Activated CD8-positive, alpha-beta memory T cell treated with anti-CD3 and anti-CD28 coated beads for 24 hours (primary cell): ENCODE results near the gene IL12RB1.
"Not testable (repeated sequence)": the region's sequence is repeated elsewhere in the genome, so short reads cannot be mapped to it uniquely, and the experiment has no call there.

Experiments used
- DNase-seq: peaks from one replicate; pipeline ENCODE4 v3.0.0-alpha.2; 2020

Gene IL12RB1

DNA sequence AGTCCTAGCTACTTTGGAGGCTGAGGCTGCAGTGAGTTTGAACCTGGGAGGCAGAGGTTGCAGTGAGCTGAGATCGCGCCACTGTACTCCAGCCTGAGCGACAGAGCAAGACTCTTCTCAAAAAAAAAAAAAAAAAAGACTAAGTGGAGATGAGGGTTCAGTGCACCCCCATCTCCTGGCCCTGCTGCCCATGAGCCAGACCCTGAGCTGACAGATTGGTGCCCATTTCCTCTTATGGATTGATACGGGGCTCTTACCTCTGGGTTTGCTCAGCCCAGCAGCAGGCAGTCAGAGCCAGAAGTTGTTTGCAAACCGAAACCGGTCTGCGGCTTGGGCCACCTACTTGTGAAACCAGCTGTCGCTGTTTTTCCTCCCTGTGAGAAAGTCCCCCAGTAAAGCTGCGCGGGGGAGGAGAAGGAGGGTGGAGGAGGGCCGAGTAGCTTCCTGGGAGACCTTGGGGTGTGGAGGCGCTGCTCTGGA is 41.9 kb downstream of the IL12RB1 start:
- peak; percentile 91 for DNase-seq

DNA sequence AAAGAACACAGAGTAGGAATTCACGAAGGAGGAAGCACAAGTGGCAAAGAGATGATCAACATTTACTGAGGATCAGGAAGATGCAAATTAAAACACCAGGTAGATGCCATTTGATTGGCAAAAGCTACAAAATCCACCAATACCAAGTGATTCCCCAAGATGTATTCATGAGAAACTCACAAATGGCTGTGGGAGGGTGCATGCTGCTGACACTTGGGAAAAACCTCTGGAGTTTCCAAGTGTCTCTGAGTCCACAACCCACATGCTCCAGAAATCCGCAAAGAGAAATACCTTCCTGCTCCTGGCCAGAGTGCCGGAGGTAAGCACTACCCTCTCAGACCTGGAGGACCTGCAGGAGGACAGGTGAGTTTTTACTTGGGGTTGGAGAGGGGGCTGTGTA is 43.1 kb downstream of the IL12RB1 start:
- DNase-seq: no peak

DNA sequence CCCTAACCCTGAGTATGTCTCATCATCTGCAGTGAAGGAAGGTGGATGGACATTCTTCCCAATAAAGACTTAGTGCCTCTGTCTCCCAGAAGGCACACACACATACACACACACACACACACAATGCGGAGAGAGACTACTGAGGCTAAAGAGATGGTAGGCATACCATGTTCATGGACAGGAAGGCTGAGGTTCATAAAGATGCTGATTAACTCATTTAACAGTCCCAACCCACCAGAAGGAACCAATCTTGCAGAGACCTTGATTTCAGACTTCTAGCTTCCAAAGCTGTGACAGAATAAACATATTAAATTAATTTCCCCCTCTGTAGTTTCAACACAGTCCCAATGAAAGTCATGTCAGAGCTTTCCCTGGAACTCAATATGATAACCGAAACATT is 45.7 kb downstream of the IL12RB1 start:
- DNase-seq: no peak

DNA sequence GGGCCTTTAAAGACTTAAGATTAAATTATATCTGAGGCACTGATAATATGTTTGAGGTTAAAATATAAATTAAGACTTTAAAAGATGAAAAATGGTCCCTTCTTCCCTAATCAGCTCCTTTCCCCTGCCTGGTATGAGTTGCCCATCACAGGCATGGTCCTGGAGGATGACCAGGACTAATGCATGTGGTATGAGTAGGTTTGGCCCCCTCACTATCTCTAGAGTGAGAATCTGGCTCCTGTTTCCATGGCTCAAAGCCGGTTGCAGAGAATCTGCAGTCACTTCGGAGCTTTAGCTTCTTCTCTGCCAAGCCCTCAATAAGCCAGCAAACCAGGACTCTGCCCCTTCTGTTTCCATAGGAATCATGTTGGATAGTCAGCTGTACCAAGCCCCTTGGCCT is 54.6 kb downstream of the IL12RB1 start:
- not testable (repeated sequence) for DNase-seq

DNA sequence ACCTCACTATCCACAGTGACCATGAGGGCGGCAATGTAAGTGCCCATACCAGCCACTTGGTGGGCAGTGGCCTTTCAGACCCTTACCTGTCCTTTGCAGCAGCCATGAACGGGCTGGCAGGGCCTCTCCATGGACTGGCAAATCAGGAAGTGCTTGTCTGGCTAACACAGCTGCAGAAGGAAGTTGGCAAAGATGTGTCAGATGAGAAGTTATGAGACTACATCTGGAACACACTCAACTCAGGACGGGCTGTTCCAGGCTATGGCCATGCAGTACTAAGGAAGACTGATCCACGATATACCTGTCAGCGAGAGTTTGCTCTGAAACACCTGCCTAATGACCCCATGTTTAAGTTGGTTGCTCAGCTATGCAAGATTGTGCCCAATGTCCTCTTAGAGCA is 55.3 kb downstream of the IL12RB1 start:
- not testable (repeated sequence) for DNase-seq

DNA sequence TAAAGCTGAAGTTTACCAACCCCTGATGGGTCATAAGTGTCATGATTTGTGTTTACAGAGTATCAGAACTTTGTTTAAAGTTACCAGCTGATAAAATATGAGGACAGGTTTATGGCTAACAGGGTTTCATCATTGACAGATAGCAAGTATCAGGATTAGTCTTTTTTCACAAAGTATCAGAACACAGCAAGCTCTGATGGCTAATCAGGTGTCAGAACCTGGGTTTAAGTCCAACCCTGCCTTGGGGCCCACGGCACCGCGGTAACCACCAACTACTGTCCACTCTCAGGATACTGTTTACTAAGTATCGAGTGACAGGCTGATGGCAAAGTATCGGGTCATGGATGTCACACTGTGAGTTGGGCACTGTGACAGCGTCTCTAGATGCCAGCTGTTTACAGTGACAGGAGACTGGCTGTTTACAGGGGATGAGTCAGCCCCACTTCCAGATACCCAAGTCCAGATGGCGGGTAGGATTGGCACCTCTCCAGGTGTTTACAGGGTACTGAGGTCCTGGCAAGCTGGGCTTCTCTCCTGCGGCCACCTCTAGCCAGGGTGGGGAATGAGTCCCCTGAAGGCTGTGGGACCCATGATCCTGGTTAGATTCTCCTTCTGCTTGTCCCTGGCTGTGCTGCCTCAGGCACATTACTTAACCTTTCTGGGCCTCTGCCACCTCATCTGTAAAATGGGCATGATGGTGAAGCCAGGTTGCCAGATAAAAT is 57.0 kb downstream of the IL12RB1 start:
- no peak for DNase-seq

DNA sequence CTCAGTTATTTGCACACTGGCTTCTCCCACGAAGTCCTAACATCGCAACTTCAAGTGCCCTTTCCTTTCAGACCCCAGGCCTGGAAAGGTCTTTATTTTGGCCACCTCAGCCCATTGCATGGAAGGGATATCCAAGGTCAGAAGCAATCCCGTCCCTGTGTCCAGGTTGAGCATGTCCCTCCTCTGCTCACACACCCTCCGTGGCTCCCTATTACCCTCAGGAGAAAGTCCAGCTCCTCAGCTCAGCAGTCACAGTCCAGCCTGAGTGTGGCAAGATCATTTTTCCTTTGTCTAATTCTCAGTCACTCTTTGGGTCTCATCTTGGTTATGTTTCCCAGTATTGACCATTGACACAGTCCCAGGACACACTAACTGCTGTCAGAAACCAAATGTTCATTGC is 59.6 kb downstream of the IL12RB1 start:
- DNase-seq: no peak

DNA sequence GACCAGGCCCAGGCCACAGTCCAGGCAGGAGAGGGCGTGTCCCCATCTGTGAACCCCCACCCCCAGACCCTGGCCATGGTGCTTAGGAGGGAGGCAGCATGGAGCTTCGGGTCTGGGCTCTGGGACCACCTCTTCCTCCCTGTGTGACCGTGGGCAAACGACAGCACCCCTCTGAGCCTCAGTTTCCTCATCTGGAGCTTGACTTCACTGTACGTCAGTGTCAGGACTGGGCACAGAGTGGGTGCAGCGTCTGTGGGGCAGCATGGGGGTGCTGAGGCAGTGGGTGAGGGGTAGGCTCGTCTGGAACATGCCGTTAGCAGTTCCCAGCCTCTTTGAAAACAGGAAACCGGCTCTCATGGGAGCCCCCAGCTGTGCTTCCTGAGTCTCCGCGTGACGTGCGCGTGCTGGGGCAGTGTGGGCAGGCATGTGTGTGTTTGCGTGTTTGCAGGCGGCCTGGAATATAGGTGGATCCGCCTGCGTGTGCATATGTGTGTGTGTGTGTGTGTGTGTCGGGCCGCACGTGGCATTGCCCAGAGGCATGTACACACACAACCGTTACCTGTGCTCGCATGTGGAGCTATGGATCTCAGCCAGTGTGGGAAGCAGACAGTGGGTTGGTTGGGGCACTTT is 63.0 kb downstream of the IL12RB1 start:
- peak; percentile 84 for DNase-seq

DNA sequence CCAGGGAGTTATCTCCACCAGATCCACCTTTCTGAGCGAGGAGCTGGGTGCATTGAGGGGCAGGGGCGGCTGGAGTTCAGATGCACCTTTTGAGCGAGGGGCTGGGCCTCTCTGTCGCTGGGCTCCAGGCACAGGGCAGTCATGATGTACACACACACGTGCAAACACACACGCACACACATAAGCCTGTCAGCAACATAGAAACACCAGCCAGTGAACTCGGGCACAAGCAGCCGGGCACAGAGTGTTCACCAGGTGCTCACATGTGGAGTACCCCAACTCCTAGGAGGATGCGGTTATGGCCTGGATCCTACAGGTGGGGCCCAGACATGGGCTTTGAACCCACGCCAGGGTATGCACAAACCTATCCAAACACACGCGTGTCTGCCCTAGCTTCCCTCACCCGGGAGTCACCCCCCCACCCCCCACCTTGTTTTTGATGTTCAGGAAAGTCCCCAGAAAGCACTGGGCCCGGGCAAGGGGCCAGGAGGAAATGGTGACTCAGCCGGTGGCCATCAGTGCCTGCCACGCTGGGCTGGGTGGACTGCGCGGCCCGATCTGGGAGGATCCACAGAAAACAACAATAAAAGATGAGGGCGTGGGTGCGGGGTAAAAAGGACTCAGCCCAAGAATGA is 65.5 kb downstream of the IL12RB1 start:
- DNase-seq: peak; percentile 84

DNA sequence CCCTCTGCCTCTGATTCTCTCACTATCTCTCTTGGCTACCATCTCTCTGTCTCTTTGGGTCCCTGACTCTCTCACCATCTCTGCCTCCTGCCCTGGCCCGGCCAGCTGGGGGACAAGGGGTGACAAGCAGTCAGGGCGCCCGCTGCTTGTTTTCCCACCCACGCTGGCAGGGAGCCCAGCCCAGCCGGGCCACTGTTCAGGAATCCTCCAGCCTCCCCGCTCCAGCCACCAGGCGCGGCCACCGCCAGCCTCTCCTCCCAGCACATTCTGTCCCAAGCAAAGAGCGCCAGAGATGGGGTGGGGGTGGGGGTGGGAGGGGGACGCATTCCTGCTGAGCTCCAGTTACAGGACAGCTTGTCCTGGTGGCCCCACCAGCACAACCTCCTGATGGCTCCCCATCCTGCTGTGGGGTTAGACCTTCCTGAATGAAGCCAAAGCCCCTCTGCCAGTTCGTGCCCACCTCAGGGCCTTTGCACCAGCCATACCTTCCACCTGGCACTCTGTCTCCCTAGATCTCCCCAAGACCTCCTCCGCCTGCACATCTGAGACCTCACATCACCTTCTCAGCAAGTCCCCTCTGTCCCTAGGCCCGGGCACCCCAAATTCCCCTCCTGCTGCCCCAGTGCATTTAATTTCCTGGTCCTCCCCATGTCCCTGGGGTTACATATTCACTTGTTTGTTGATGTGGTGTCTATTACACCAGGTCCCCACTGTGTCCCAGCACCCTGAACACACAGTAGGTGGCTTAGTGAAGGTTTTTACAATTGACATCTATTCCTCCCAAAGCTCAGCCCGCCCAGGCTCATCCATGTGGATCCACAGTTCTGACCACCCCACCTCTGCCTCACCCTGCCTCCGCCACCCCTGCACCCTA is 66.3 kb downstream of the IL12RB1 start:
- DNase-seq: no peak

DNA sequence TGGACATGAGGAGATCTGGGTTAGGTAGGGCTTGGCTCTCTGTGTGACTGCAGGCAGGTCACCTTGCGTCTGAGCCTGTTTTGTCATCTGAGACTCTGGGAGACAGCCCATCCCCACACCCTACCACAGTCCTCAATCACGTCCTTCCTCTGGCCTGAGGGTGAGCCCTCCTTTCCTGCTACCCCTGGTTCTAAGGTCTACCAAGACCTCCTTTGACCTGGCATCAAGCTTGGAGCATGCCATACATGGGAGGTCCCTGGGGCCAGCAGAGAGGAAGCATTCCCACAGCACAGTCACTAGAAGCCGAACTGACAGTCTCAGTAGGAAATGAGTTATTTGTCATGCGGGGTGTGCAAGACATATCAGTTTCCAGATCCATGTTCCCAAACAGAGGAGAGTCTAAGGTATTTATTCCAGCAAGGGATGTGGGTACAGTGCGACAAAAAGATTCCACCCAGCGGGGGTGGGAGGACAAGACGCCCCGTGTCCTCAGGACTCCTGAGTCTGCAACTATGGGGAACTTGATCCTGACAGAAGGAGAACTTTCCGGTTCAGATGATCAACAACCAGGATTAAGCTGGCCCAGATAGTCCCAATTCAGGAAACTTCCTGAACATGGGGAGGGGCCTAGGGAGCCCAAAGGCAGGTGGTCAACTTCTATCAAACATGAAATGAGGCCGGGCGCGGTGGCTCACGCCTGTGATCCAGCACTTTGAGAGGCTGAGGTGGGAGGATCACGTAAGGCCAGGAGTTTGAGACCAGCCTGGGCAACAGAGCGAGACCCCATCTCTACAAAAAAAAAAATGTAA is 69.3 kb downstream of the IL12RB1 start:
- DNase-seq: no peak

DNA sequence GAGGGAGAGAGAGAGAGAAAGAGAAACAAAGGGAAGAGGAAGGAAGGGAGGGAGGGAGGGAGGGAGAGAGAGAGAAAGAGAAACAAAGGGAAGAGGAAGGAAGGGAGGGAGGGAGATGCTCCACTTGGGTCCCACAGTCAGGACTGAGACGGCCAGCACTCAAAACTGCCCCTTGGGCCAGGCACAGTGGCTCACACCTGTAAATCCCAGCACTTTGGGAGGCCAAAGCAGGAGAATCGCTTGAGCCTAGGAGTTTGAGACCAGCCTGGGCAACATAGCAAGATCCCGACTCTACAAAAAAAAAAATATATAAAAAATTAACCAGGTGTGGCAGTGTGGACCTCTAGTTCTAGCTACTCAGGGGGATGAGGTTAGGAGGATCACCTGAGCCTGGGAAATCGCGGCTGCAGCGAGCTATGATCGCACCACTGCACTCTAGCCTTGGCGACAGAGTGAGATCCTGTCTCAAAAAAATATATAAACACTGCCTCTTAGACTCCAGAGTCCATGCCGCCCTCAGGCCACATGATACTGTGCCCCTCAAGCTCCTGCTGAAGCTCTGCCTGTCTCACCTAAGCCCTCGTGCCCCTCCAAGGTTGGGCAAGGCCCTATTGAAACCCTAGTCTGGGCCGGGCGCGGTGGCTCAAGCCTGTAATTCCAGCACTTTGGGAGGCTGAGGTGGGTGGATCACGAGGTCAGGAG is 70.4 kb downstream of the IL12RB1 start:
- DNase-seq: no peak

DNA sequence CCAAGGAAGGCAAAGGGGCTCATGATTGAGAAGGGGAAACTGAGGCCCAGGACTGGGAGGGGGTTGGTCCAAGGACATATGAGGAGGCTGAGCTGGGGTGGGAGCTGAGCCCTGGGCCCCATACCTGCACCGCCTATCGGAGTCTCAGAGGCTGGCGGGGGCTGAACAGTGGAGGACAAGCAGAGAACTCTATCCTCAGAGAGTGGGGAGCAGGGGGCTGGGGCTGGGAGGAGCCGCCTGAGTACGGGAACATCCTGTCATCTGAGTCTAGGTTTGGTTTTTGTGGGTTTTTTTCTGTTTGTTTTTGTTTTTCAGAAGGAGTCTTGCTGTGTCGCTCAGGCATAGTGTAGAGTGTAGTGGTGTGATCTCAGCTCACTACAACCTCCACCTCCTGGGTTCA is 72.5 kb downstream of the IL12RB1 start:
- DNase-seq: no peak

DNA sequence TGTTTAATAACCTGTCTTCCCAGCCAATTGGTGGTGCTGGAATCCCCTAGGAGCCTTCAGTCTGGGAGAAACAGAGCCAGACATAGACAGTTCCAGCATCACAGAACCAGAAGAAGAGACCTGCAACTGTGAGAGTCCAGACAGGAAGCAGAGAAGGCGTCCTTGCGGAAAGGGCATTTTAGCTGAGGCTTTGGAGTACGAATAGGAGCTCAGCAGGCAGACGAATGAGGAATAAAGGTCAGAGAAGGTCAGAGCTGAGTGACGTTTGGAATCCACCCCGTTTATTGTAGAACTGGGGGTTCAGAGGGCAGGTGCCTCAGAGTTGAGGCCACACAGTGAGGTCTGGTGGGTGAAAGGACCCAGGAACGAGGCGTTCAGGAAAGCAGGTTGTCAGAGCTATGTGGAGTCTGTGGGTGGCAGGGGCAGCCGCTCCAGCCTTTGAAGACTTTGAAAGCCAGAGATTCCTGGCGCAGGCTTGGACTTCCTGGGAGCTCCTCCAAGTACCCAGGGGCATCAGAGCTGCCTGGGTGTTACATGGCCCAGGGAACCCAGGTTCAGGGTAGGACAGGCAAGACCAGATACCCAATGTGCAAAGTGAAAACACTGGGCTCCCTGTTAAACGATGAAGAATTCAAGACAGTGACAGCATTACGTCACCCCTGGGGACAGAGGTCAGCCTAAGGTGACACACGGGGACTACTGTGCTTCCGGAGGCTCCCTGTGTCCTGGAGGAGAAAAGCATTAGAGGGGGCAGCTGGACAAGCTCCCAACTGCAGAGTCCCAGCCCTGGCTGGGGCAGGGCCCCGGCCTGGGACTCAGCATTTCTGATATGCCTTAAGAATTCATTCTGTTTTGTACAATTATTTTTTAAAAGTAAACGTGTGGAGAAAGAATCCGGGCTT is 73.3 kb downstream of the IL12RB1 start:
- no peak for DNase-seq

DNA sequence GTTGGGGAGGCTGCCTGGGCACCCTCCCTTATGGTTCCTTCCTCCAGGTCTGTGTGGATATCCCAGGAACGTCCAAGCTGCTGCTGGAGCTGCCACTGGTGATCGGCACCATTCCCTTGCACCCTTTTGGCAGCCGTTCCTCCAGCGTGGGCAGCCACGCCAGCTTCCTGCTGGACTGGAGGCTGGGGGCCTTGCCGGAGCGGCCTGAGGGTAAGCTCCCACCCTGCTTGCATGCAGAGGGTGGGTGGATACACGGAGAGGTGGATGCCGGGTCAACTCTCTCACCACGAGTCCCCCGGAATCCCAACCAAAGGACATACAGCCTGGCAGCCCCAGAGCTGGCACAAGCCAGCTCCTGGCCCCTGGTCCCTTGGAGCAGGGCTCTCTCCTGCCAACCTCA is 76.6 kb downstream of the IL12RB1 start:
- no peak for DNase-seq

DNA sequence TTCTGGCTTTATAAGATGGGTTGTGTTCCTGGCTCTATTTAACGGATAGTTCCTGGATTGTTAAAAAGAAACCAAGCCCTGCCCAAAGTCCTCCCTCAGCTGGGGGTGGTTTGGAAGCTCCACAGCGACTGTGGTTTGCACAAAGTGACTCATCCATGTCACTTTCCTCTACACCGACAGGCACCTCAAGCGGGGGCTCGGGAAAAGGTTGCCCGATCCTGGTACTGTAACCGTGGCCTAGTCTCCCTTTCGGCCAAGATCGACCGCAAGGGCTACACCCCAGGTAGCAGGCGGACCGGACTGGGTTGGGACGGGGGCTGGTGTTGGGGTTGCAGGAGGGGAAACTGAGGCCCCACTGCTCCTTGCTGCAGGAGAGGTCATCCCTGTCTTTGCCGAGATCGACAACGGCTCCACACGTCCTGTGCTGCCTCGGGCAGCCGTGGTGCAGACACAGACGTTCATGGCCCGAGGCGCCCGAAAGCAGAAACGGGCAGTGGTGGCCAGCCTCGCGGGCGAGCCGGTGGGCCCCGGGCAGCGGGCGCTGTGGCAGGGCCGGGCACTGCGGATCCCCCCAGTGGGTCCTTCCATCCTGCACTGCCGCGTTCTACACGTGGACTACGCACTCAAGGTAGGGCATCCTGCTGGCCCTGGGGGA is 77.2 kb downstream of the IL12RB1 start:
- DNase-seq: no peak
